HL-60 (cell line): ENCODE measurements around the gene MX2.

ENCODE experiments used
- POLR2AphosphoS5 ChIP-seq: IDR thresholded peaks from 2 replicates; pipeline ENCODE4 v1.6.1; 2012; ENCODE audit warnings: low read depth
- REST ChIP-seq: IDR thresholded peaks from 2 replicates; pipeline ENCODE4 v1.6.1; 2012; ENCODE audit warnings: low read depth; ENCODE audit not compliant: insufficient replicate concordance
- TF ChIP-seq, protein P1 (sequence below): IDR thresholded peaks from one replicate; pipeline ENCODE4 v1.5.1; 2011; ENCODE audit warnings: low read length, control low read depth, inconsistent platforms; ENCODE audit not compliant: insufficient read depth

DNA sequence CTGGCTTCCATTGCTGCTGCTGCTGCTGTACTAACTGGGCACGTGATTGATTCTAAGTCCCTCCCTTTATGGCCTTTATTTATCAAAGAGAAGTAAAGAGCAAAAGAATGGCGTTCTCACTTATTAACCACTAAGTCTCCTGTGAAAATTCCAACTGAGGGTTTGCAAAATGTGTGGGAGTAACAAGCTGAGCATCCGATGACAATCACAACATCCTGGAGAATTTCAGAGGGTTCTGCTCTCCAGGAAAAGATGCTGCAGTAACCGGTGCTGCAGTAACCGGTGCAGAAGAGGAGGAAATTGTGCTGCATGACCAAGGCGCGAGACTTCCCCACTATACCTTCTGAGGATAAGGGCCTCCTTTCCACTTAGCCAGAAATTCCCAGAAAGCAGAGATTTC lies 12.7 kb upstream of the MX2 start:
- no peak for TF ChIP-seq POLR2AphosphoS5
- TF ChIP-seq, protein P1, sequence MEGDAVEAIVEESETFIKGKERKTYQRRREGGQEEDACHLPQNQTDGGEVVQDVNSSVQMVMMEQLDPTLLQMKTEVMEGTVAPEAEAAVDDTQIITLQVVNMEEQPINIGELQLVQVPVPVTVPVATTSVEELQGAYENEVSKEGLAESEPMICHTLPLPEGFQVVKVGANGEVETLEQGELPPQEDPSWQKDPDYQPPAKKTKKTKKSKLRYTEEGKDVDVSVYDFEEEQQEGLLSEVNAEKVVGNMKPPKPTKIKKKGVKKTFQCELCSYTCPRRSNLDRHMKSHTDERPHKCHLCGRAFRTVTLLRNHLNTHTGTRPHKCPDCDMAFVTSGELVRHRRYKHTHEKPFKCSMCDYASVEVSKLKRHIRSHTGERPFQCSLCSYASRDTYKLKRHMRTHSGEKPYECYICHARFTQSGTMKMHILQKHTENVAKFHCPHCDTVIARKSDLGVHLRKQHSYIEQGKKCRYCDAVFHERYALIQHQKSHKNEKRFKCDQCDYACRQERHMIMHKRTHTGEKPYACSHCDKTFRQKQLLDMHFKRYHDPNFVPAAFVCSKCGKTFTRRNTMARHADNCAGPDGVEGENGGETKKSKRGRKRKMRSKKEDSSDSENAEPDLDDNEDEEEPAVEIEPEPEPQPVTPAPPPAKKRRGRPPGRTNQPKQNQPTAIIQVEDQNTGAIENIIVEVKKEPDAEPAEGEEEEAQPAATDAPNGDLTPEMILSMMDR = no peak
- TF ChIP-seq REST = no peak
